Stimulated activated CD4-positive, alpha-beta T cell treated with anti-CD3 and anti-CD28 coated beads, Interleukin-1b, Interleukin-23, amount 100 ng/mL, for 24 hours (primary cell): ENCODE data around the gene RLF.

Source experiments
- DNase-seq, 4 experiments: peaks; one replicate each; pipeline ENCODE4 v3.0.0-alpha.2; 2020; ENCODE audit warnings: low read depth in 4 of 4, low spot score in 1 of 4

The RLF gene

GRCh38 chr1:40161125-40161887, at the start of gene RLF:
Gene RLF (plus strand): TSS chr1:40161387. CDS start chr1:40161400, 13 bp downstream.
- DNase-seq, result peak; percentile 91 to 97 (median 95)

- no peak for DNase-seq
These were observed 46.8 kb upstream of the RLF start for GRCh38 chr1:40114400-40114799.

GRCh38 chr1:40120128-40120527, 41.1 kb upstream of the RLF start:
- no peak for DNase-seq

- no peak for DNase-seq
These were observed 38.3 kb upstream of the RLF start for GRCh38 chr1:40122855-40123254.

- no peak for DNase-seq
These were observed 30.3 kb upstream of the RLF start for GRCh38 chr1:40130892-40131291.

GRCh38 chr1:40132383-40133311, 28.5 kb upstream of the RLF start:
- no peak for DNase-seq

DNA sequence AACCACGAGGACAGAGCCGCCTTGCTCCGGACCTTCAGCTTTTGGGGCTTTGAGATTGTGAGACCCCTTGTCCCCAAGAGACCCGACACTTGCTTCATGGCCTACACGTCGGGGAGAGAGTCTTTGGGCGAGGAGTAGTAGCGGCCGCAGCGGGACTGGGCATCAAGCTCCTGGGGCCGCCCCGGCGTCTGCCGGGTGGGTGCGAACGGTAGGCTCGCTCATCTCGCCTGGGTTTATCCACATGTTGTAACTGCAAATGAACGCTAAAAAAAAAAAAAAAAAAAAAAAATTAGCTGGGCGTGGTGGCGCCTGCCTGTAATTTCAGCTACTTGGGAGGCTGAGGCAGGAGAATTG, 27.9 kb upstream of the RLF start:
- no peak for DNase-seq

- DNase-seq, result no peak
These were observed 27.3 kb upstream of the RLF start for GRCh38 chr1:40133839-40134238.

- no peak for DNase-seq
These were observed 20.8 kb upstream of the RLF start for GRCh38 chr1:40140211-40140973.

- DNase-seq, result no peak
These were observed 19.2 kb upstream of the RLF start for GRCh38 chr1:40141878-40142535.

- peak; percentile 25 to 37 (median 30) for DNase-seq
These were observed 17.2 kb upstream of the RLF start for GRCh38 chr1:40143891-40144575.

DNA sequence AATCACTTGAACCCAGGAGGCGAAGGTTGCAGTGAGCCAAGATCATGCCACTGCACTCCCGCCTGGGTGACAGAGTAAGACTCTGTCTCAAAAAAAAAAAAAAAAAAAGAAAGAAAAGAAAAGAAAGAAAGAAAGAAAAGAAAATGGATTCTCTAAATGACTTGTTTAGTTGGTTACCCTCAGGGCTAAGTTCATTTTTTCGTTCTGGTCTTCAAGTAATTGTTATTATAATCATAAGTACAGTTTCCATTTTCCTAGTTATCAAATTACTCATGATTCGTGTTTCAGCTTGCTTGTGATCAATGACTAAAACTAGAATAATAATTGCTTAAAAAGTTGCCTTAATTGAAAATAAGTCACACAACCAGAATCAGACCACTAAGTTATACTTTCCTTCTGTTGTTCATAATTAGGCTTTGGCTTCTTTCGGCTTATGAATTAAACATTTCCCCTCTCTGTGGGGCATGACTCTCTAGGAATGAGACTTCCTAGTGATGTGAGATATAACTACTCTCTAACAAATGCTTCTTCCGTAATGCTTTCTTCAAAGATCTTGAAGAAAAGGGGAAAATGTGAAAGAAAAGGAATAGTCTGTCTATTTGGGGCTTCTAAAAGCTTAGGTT, 9.6 kb upstream of the RLF start:
- DNase-seq, result no peak

- DNase-seq, result no peak
These were observed 8.0 kb upstream of the RLF start for GRCh38 chr1:40153073-40153770.

GRCh38 chr1:40155135-40155534, 6.1 kb upstream of the RLF start:
- DNase-seq, result no peak

DNA sequence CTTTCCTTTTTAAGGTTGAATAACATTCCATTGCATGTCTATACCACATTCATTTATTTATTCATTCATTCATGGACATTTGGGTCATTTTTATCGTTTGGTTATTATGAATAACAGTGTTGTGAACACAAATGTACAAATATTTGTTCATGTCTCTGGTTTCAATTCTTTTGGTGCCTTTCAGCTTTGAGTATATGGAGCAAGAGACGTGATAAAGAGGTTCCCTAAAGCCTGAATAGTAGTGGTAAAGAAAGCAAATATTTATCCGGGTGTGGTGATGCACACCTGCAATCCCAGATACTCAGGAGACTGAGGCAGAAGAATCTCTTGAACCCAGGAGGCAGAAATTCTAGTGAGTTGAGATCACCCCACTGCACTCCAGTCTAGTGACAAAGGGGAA, 5.3 kb upstream of the RLF start:
- DNase-seq, result no peak

DNA sequence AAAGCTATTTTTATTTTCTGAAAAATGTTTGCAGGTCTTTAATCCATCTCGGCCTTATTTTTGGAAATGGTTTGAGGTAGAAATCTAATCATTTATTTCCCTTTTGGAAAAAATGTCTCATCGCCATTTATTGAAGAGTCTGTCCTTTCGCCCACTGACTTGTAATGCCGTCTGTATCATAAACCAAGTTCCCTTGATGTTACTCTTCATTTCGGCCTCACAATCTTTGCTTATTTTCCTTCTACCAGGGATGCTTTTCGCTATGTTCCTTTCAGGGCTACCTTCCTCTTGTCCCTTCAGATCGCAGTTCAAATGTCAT, 422 bp upstream of the RLF start:
- DNase-seq, result no peak

DNA sequence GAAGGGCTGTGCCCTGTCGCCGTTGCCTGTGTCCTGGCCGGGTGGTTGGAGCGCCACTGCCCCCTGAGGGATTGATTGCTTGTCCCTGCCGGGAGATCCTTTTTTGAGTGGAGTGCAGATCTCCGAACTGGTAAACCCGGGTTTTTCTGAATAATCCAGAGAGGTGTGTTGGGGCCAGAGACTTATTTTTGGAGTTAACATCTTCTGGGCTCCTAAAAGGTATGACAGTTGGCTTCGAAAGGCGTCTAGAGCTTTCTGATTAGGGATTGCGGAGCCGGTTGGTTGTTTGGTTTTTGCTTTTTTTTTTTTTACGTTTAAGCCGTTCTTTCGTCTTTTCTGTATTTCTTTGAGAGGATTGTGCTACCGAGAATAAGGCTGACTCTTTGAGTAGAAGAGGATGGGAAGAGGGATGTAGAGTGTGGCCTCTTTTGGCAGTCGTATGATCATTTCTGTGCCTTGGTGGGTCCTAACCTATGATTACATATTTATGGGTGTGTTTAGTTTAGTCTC, 756 bp downstream of the RLF start:
- peak in 1 of 4 experiments; percentile 12 for DNase-seq

DNA sequence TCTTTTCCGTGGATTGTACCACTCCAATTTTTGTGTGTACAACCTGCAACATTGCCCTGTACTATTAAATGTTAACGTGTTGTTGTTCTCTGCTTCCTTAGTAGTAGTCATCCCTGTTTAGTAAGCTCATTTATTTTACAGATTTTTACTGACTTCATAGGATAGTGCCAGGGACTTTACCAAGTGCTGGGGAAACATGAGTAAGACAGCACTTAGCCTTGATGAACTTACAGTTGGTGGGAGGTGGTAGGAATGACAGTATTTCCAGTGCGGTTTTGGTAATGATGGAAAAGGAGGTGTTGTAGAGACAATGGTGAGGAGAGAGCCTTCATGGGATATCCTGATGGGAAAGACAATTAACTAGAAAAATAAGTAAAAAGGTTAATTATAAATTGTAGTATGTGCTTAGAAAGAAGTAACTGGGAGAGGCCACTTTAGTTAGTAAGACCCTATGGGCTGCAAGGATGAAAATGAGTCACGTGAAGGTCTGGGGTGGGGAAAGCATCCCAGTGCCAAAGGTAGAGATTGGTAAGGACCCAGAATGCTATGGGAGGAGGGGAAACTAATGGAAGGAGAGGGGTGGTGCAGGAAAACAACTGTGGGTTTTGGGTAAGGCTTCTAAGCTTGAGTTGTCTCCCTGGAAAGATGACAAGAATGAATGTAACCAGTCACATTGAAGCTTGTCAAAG, 1.7 kb downstream of the RLF start:
- no peak for DNase-seq

GRCh38 chr1:40167317-40167716, 6.1 kb downstream of the RLF start:
- DNase-seq, result no peak
